GM18508 (cell line): ENCODE data around the gene HOXA10.

Experiments
- ATAC-seq: cut with Tn5 transposase; IDR thresholded peaks from one replicate; pipeline ENCODE4 v1.9.1; 2021; ENCODE audit warnings: moderate number of reproducible peaks; ENCODE audit not compliant: insufficient read depth, unreplicated experiment

The HOXA10 gene

DNA sequence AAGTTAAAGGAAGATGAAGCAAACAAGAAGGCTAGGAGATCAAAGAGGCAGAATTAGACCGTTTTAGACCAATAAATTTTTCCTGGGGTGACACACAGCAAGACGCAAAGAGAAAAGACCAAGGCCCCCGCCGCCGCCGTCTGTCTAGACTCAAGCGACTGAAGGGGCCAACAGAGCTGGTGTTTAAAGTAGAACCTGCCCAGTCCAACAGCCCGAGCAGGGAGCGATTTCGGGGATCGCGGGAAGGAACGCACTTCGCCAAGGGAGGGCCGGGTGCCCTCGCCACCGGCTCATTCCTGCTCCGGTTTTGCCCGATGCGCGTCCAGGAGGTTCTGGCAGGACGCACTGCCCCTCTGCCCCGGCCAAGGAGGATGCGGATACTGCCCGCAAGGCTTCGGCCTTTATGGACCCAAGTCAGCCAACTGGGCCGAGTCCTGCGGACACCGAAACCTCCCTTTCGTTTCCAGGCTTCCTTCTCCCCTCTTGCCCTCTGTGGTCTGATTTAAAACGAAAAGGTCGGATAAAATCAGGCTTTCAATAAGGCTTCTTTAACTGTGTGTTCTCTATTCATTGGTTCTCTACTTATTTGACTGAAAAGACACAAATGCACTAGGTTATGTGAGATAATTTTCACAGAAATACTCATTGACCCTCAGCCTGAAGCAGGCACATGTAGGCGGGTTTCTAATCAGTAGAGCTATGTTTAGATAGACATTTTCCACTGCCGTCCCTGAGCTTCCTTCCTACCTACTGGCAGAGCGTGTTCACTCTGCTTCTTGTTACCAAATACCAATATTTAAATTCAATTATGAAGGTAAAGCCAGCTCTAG is 15.5 kb downstream of the HOXA10 start:
- no peak for ATAC-seq

DNA sequence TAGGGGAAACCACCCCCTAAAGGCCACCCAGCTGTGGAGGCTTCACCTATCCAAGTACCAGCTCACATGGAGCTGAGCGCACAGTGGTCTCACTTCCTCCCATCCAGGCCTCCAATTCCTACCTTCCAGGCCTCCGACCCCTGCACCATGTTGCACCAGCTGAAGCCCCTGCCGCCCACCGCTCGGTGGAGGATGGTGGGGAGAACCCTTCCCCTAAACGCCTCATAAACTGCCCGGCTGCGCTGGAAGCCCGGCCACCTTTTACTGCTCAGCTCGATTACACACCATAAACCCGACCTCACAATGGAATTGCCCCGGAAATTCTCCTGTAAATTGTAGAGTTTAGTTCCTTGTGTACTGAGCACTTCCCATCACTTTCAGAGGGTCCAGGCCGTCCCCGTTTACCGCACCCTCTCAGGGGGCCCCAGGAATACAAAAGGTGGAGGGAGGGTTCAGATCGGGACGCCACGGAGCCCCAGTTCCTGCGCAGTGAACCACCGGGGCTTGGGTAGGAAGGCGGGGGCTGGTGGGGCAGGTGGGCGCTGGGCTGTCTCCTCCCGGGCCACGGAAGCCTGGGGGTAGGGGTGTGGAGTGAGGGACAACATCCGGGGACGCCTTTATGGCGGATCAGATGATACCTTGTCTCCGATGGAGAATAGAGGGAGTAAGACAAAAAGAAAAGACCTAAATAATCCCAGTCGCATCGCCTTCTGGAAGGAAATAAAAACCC is 16.3 kb downstream of the HOXA10 start:
- no peak for ATAC-seq

DNA sequence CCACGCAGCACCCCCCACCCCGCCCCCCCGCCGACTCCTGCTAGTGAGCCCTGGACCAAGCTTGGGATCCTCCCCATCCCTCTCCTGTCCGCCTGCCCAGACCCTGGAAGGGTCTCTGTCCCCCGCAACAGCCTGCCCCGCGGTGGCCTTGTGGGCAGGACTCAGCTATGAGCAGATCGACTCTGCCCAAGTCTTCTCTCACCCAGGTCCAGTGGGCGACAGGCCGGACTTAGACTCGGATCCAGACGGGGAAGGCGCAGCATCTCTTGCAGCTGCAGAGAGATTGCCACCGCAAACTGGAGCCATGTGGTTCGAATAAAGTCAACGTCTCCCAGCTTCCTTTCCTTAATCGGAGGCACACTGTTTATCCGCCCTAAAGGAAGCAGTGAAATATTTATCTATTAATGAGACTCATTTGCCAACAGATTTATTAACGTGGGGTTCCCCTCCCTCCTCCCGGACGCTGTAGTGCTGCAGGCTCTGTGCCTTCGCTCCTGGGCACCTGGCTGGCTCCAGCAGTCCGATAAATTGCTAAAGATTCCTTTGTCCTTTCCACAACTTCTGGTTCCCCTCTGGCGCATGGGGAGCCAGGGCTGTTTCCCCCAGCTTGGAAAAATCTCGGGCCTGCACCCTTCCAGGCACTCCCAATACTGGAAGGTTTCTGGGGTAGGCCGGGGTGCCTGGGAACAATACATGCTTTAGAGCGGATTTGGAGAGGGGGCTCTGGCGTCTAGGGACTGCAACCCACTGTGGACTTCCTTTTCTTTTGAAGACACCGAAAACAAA is 17.0 kb downstream of the HOXA10 start:
- ATAC-seq = no peak

DNA sequence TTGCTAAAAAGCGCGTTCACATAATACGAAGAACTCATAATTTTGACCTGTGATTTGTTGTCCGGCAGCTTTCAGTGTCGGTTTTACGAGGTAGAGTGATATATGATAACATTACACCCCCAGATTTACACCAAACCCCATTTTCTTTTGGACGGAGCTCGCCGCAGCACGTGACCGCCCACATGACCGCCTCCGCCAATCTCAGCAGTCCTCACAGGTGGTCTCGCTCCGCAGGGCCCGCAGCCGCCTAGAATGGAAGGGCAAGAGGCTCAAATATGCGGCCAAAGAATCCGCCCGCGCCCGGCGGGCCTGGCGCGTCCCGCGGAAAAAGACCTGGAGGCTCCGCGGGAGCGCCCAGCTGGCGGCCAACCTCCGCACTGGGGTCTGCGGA is 17.6 kb downstream of the HOXA10 start, which contains the start of gene HOXA7:
Gene HOXA7, minus strand, starts transcription at position 168 of the 391 bp plus-strand sequence. Its CDS starts 130 bp downstream, at position 38.
- ATAC-seq = no peak

DNA sequence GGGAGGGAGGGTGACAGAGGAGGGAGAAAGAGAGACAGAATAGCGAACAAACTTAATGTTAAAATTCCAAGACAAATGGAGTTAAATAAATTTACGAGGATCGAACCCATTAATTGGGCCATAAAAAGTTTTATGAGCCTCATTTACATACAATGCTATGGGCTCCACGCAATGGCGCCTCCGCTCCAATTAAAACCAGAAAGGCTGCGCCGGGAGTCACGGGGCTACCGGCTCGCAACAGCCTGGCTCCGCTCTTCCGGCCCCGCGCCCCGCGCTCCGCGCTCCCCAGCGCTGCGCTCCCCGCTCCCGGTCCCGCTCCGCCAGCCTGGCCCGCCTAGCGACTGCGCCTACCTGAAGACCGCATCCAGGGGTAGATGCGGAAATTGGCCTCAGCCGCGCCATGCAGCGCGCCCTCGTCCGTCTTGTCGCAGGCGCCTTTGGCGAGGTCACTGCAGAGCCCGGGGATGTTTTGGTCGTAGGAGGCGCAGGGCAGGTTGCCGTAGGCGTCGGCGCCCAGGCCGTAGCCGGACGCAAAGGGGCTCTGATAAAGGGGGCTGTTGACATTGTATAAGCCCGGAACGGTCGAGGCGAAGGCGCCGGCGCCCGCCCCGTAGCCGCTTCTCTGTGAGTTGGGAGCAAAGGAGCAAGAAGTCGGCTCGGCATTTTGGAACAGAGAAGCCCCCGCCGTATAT is 18.2 kb downstream of the HOXA10 start:
- ATAC-seq = no peak

DNA sequence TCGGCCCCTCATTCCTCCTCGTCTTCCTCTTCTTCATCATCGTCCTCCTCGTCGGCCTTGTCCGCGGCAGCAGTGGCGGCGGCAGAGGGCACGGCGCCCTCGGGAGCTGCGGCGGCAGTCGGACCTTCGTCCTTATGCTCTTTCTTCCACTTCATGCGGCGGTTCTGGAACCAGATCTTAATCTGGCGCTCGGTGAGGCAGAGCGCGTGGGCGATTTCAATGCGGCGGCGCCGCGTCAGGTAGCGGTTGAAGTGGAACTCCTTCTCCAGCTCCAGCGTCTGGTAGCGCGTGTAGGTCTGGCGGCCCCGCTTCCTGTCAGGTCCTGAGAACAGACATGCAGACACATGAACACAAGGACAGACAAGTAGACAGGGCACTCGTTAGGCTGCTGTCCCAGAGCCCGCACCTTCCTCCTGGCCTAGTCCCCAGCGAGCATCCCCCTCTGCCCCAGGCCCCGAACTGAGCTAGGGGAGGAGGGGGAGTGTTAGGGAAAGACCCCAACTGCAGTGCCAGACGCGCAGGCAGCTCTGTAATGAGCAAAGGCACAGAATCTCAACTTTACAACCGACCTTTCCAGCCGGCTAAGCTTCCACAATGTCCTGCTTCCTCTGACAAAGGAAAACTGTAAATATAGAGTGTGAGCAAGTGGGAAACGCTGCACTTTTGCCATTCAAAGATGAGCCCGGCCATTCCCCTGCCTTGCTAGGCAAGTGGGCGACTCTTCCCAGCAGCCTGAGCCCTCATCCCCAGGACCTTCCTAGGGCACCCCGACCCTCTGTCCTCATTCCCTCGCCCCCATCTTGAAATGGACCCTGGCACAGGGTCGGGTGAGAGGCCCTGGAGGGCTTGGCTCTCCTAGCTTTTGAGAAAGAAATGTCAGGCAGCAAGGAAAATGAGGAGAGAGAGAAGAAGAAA is 19.0 kb downstream of the HOXA10 start:
- no peak for ATAC-seq

DNA sequence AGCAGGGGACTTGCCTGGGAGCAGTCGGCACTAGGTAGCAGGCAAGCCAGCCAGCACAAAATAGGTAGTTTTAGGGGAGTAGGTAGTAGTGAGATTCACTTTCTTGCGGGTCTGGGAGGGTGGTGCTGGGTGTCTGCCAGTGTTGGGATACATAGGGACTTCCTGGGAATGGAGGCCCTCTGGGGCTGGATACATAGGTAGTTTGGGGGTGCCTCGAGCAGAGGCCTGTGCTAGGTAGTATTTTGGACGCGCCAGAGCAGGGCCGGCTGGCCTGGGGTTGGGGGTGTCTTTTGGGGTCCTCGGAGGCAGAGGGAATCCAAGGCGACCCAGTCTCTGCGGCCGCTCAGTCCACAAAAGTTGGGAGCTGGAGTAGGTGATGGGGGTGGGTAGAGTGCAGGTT is 19.8 kb downstream of the HOXA10 start:
- no peak for ATAC-seq

DNA sequence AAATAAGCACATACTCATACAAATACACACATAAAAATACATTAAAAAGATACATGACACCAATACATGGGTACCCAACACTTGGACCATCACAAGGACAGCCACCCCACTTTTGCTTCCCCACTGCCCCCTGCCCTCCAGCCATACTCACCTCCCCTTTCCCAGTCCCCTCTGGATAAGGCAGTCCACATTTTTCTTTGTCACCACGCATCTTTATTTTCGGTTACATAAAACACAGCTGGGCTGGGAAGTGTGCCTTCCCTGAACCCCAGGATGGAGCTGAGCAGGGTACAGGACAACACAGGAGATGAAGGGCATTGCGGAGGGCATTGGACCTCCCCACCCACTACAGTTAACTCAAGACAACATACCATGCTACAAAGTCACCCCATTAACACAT is 20.6 kb downstream of the HOXA10 start:
- ATAC-seq = no peak

DNA sequence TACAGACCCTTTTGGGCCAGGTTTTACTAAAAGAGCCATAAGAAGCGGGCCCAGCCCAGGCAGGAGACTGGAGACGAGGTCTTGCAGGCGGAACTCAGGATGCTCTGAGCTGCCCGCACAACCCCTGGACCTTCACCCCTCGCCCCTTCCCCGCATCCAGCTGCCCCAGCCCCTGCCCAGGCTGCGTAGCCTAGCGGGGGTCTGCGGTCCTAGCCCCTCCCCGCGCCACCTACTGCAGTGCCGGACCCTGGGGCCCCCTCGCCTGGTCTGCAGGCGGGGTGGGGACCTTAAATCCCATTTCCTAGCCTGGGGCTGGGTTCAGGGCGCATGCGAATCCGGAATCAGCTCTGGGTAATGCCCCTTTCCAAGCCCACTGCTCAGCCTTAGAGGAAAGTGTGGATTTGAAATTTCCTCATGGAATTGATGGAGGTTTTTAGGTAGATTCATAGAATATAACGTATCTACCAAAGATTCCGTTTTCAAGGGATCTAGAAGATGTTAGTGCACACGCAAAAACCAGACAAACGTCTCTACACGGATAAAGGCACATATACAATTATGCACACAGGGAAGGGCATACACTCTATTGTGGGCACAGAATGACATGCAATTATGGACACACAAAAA is 21.2 kb downstream of the HOXA10 start:
- no peak for ATAC-seq

DNA sequence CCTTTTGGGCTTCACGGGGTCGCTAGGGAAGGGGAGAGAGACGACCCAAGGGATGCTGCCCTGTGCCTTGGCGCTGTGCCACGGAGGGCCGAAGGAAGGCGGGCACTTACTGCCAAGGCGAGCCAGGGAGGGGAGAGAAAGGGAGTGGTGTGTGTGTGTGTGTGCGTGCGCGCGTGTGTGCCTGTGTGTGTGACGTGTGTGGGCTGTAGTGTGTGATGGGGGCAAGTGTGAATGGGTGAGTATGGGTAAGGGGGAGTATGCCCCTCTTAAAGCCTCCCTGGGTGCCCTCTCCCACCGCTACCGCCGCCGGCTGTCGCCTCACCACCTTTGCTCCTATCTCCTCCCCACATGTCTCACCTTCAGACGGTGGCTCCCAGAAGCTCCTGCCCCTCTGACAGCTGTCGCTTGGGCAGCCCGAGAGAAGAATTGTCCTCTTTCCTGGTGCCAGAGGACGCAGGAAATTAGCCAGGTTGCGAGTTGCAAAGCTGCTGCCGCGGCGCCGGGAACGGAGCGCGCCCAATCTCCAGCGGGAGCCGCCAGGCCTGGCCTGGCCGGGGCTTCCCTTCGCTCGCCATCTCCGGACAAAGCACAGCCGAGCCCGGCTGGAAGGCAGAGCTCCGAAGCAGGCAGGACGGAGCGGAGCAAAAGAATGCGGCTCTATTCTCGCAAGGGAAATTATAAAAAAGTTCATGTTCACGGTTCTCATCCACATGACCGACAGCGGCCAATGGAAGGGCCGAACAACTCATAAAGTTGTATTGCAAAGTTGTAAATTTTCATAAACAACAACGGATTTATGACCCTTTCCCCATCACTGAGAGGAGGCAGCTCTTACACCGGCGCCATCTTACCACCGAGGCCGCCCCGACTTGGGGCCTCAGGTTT is 21.9 kb downstream of the HOXA10 start, which contains the start of gene HOXA3:
Gene HOXA3, minus strand, starts transcription at position 653 of the 885 bp plus-strand sequence. CDS start 41,943 bp downstream, outside the sequence.
- no peak for ATAC-seq

DNA sequence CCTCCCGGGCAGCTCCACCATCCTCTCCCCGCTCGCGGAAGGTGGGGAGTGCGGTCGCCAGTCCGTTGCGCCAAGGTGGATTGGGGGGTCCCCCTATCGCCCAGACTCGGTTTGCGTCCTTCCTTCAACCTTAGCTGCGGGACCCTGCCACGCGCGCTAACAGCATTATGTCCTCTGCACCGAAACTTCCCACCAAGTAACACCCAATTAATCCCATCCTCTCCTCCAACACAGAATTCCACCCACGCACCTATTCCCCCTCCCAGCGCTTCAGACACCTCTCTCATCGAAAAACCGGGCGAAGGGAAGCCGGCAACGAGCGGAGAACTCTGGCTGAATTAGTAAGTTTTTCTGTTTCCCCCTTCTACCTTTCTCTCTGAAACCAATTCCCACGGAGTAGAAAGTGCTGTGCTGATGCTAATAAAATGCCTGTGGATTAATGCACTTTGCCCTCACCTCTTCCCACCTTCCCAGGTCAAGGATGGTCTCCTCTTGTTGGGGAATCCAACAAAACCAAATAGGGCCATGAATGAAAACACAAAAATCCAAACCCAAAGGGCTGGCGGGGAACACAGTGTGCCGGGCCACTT is 22.7 kb downstream of the HOXA10 start:
- ATAC-seq = no peak

DNA sequence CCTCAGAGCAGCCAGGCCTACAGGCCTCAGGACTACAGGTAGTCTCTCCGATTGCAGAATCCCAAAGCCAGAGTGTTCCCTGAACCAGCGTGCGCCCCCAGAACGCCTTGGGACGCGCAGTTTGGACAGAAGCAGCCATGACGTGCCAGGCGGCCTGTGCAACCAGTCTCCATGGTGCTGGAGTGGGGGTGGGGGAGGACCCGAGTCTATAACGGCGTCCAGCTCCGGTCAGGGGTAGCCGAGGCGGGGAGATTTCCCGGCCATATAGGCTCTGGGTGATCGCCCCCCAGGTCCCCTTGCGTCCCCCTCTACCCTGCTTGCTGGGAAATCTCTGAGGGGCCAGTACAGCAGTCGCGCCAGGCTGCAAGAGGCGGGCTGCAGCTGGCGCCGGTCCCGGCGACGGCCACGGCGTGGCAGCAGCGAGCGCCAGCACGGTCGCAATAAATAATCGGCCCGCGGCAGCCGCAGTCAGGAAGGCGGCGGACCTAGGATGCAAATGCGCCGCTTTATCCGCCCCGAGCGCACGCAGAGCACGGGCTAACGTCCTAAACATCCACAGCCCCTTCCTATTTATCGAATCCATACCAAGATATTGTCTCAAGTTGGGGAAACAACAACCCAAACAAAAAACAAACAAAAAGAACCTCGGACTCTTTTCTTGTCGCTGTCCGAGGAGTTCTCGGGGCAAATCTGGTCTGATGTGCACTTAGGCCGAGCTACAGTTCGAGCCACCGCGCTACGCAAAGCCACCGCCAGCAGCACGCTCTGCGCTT is 23.4 kb downstream of the HOXA10 start:
- no peak for ATAC-seq

DNA sequence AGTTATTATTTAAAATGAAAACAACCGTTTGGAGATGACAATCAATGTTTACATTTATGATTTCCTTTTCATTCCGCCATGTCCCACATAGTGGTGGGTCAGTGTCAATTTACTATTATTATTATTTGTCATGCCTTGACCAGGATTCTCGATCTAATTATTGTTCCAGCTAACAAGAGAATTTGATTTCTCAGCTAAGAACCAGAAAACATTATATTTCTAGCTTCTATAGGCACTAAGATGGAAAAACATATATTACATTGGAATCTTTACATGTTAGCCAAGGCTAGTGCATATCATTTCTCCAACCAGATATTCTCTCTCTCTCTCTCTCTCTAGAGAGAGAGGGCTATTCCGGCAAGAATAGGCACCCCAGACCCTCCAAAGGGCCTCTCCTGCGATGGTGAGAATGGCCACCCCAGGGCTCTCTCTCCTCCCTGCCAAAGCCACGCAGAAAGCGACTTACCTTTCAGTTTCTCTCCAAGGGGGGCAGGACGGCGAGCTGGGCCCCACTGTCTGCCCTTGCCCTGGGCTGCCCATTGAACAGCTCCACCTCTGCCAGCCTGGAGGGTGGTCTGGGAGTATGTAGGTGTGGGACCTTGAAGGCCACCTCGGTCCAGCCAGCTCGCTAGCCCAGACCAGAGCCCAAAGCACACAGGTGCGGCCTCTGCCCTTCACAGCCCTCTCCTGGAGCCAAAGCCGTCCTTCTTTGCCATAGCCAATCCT is 24.1 kb downstream of the HOXA10 start:
- ATAC-seq = no peak

DNA sequence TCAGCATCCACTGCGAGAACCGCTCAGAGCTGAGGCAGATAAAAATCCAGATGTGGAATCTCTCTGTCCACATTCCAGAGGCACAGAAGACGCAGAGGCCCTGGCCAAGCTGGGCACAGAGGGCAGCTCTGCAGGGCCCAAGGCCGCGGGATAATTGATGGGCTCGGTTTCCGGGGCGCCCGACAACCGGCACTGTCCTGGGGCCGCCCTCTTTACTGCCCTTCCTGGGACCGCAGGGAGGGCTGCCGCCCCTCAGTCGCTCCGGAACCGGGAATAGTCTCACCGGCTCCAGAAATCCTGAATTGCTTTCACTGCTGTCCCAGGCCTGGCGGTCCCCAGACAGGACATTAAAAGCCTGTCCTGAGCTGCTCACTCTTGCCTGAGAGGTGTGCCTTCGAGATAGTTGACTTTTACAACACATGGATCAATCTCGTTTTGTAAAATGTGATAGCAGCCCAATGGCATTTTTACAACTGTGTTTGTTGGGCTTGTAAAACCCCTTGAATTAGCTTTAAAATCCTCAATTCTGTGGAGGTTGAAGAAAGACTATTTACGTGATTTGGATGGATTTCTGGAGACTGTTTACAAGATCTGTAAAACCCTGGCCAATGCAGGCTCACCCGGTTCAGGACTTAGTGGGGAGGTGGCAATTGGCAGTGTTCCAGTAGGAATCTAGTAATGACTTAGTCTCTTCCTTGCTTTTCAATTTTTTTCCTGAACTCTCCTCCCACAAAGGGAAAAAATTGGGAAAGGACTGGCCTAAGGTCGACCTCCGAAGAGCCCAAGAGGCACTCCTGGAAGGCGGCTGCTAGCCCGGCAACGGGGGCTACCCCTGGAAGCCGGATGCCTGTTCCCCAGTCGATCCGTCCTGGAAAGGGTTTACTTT is 25.1 kb downstream of the HOXA10 start:
- no peak for ATAC-seq
